Sciatic nerve (tissue), 2 donors: Measurements from ENCODE around the gene CCIN. TPM values are rescaled to one million over a fixed set of nuclear protein-coding genes. Genes with fewer than 3 reads are reported as not detected.
"Not testable (repeated sequence)": the region's sequence is repeated elsewhere in the genome, so short reads cannot be mapped to it uniquely, and the experiment has no call there.

Experiments used
- ATAC-seq: fragments of 200-7000 bp; cut with Tn5 transposase; one replicate; pipeline ENCODE4 v1.9.1; 2020; ENCODE audit warnings: mild to moderate bottlenecking, moderate library complexity
- DNase-seq: peaks from one replicate; pipeline ENCODE4 v3.0.0-alpha.2; 2020; ENCODE audit warnings: low spot score
- intact Hi-C: fragments of 100-400 bp; cut with DNase I; formaldehyde crosslinking; loops from one replicate; pipeline ENCODE4 v1.14.2; 2022
- total RNA-seq: library from RNA; stranded (reverse); fragmentation: NEBNext Ultra II Directional; extraction: Animal tissue kit (Norgen Biotek cat#: 25700); gene quantifications from one replicate; pipeline ENCODE4 v1.2.1, GENCODE V29; 2021
- donor health status: DM: no; HTN: no; CAD: no.
- donor health status: DM: no; HTN: no; CAD: no.

CCIN gene
- total RNA-seq, 1 donor from 2014 or later: not detected

DNA sequence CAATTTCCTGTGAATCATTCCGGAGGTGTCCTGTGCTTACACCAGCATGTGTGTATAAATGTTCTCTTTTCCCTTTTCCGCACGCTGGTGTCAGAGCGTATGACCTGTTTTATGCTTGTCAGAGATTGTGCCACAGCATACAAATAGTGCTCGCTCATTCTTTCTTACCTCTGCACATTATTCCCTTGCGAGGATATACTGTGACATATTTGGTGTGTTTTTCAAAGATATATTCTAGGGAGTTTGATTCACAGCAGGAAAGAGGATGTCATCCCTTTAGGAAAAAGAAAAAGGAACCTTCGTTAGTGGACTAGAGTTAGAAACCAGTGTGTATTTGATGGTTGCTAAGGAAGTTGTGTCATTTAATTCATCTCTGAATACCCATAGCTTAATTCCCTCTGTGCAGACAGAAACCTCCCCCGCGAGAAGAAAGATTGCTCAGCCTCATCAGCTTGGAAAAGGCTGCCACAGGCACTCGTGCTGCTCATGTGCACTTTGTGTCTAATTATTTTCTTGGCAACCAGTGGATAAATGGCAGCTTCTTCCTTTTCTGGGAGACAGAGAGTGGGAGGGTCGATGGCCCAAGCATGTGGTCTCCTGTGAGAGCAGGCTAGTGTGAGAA lies 14.7 kb upstream of the CCIN start:
- ATAC-seq (peak; percentile 76), DNase-seq (no peak)
- intact Hi-C loops: no loop called here

DNA sequence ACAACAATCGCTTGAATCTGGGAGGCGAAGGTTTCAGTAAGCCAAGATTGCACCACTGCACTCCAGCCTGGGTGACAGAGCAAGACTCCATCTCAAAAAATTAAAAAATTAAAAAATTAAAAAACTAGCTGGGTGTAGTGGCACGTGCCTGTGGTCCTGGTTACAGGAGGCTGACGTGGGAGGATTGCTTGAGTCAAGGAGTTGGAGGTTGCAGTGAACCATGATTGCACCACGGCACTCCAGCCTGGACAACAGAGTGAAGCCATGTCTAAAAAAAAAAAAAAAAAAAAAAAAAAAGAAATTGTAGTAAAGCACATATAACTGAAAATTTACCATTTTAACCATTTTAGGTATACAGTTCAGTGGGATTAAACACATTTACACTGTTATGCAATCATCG lies 13.1 kb upstream of the CCIN start:
- DNase-seq: no peak
- no peak for ATAC-seq
- intact Hi-C loops: no loop called here

DNA sequence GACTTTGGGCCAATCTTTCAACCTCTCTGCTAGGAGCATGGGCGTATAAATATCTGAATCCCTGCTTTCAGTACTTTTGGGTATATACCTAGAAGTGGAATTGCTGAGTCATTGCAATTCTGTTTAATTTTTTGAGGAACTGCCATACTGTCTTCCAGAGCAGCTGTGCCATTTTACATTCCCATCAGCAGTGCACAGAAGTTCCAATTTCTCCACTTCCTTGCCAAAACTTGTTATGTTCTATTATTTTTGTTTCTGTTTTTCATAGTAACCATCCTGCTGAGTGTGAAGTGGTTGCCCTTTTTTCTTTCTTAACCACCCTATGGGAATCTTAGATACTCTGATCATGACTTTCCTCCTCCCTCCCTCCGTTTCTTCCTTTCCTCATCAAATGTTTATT lies 11.1 kb upstream of the CCIN start:
- intact Hi-C loops: no loop called here
- ATAC-seq: no peak
- no peak for DNase-seq

DNA sequence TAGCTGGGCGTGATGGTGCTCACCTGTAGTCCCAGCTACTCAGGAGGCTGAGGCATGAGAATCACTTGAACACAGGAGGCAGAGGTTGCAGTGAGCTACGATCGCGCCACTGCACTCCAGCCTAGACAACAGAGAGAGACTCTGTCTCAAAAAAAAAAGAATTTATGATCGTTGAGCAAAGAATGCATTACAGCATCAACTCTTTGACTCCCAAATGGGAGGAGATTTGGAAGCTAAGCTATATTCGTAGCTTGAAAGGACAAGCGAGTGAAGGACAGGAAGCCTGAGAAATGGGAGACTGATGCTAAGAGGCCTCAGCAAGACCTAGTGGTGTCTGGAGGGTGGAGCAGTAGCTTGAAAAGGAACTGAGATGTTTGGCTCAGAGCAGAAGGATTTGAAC lies 10.3 kb upstream of the CCIN start:
- ATAC-seq: no peak
- DNase-seq: no peak
- intact Hi-C loops: no loop called here

DNA sequence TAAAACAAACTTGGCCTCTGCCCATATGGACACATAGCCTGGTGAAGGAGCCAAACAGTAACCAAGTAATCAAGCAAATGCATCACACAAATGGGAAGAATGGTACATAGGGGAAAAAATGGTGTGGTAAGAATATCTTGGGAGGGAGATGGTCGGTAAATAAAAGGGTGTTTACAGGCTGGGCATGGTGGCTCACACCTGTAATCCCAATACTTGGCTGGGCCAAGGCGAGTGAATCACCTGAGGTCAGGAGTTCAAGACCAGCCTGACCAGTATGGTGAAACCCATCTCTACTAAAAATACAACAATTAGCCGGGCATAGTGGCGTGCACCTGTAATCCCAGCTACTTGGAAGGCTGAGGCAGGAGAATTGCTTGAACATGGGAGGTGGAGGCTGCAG lies 9.7 kb upstream of the CCIN start:
- intact Hi-C loops, DNase-seq, ATAC-seq: not testable (repeated sequence)

DNA sequence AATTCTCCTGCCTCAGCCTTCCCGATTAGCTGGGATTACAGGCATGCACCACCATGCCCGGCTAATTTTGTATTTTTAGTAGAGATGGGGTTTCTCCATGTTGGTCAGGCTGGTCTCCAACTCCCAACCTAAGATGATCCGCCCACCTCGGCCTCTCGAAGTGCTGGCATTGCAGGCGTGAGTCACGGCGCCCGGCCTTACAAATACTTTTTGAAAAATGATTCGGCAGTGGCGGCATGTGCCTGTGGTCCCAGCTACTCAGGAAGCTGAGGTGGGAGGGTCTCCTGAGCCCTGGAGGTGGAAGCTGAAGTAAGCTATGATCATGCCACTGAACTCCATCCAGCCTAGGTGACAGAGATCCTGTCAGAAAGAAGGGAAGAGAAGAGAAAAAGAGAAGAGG lies 9.1 kb upstream of the CCIN start:
- intact Hi-C loops, DNase-seq, ATAC-seq: not testable (repeated sequence)

DNA sequence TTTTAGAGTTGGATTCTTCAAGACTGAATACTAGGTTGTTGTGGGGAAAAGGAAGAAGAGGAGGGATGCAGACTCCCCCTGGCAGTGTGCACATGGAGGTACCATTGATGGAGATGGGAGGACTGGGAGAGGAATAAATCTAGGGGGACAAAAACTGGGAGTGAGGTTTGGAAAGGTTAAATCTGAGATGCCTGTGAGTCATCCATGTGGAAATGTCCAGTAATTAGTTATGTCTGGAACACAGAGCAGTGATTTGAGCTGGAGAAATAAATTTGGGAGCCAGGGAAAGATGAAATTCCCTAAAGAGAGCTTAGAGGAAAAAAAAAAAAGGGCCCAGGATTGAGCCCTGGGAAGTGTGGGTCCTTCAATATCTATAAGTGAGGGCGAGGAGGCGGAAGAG lies 8.0 kb upstream of the CCIN start:
- intact Hi-C loops: no loop called here
- DNase-seq (no peak), ATAC-seq (peak; percentile 21)

DNA sequence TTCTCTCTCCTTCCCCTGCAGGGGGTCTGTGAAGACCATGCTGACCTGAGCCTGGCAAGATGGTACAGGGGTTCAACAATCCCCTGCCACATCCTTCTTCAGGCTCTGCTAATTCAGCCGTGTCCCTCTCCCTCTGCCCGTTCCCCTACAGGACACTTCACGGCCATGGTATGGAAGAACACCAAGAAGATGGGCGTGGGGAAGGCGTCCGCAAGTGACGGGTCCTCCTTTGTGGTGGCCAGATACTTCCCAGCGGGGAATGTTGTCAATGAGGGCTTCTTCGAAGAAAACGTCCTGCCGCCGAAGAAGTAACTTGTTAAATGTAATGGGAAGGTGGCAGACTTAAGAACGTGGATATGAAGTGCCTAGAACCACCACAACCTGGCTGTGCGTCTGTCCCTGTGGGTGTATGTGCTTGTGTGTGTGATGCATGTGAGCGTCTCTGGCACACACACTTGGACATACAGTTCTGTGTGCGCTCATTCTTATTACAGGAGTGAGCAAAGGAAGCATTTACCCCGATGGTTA lies 6.9 kb upstream of the CCIN start:
- intact Hi-C loops: no loop called here
- ATAC-seq (no peak), DNase-seq (no peak)

DNA sequence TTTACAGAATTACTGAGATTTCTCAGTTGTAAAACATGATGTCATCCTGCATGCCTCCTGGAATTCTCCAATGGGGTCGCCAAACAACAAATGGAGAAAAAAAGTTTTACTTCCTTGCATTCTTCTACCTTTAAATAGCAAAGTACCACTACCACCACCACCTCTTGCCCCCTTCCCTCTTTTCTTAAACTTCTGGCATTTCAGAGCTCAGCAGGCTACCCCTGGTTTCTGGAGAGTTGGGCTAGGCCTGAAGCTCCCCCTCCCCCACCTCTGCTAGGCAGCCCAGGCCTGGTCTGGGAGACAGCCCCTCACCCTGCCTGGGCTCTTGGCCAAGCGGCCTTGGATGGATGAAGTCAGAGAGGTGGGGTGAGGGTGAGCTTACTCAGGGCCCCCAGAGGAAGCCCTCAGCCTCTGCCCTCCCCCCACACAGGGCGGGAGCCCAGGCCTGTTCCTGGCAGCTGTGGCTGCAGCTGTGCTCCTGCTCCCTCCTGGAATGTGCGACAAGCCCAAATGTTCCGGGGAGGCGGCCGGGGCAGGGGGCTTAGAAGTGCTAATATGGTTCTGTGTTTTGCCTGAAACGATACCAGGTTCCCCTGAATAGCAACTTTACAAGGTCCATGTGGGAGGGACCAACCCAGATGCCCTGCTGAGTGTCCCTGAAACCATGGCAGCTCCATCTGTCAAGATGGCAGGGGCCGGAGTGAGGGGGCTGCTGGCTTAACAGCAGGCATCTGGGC lies 6.0 kb upstream of the CCIN start:
- intact Hi-C loops: no loop called here
- DNase-seq (peak; percentile 79), ATAC-seq (peak; percentile 82)

DNA sequence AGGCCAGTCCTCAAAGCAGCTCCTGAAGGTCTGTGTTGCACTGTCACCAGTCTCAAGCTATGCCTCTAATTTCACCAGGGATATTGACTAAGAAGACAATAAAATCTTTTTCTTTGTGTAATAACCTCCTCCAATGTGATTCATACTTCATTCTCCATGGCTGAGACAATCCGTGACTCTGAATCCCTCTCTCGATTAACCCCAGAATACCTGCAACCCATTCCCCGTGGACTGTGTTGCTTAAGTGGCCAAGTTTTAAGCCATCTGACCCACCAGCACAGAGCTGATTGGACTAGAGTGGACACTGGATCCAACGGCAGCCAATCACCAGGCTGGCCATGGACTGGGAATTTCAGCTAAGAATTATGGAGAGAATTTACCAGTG lies 5.4 kb upstream of the CCIN start:
- no peak for ATAC-seq
- intact Hi-C loops: no loop called here
- no peak for DNase-seq

DNA sequence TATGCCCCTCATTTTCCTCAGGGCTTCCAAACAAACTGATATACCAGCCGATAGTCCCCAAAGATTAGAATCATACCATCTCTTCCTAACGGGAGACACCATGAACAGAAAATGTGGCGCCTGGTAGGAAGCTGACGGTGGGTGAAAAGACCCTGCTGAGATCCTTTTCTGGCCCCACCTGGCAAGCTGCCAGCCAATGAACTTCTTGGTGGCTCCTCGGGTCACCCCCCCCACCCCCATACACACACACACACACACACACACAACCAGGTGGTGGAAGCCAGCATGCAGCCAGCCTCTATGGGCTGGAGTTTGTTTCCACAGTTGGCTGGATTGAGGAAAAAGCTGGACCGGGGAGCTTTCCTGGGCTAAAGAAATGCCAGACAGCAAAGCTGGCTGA lies 4.8 kb upstream of the CCIN start:
- ATAC-seq (no peak), DNase-seq (no peak)
- intact Hi-C loops: no loop called here

DNA sequence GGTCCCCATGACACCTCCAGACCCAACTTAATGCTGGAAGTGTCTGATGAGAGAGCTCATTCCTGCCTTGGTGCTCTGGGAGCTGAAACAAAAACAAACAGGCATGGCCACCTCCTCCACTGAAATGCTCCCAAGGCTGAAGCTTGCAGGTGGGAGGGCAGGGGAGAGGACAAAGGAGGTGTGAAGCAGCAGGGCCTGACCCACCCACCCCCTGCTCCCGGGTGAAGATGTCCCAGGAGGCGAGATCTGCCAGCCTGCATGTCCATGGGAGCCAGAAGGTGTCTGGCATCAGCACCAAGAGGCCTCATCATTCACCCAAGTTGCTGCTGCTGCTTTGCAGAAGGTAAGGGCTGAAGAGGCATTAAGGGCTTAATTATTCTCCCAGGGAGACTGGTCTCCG lies 4.2 kb upstream of the CCIN start:
- DNase-seq (no peak), ATAC-seq (no peak)
- intact Hi-C loops: no loop called here

DNA sequence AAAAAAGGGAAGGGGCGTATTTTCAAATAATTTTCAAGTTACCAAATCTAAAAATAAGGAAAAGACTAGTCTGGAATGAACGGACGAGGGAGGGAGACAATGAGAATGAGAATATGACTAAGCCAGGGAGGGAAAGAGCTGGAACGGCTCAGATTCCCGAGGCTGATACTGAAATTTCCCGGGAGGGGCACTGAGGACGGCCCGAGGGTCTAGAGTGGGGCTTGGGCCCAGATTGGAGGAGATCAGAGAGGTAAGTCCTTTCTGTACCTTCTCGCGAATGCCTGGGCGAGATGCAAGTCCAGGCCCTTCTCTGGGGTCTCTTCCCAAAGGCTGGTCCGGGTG lies 3.4 kb upstream of the CCIN start:
- ATAC-seq: peak; percentile 46
- intact Hi-C loops: no loop called here
- DNase-seq: no peak

DNA sequence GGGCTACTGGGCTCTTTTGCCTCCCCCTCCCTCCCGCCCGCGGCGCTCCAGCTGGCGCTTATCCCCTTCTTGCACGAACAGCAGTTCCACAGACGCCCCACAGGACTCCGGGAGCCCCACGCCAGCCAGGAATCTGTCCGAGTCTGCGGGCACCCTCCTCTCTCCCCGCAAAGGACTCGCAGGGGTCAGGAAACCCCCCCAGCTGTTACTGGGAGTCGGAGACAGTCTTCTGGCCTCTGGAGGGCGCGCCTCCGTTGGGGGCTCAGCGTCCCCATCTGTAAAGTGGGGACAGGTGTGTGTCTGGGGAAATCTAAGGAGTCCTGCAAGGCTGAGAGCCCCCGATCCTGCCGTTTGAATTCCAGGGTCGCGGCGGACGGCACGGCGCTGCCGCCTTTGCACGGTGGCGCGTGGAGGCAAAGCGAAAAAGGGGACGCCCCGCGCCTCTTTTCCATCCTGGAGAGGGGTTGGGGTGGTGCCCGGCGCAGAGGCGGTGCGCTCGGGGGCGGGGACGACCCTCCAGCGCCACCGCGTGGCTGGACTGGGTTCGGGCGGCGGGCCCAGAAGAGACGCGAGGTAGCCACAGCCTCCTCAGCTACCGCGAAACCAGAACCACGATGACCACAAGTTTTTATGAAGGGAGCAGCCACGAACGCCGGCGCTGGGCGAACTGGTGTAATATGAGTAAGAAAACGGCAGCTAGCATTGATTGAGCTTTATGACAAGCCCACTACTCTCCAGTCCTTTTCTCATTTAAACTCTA lies 2.8 kb upstream of the CCIN start:
- intact Hi-C loops: no loop called here
- peak; percentile 91 for ATAC-seq
- DNase-seq: peak; percentile 89

DNA sequence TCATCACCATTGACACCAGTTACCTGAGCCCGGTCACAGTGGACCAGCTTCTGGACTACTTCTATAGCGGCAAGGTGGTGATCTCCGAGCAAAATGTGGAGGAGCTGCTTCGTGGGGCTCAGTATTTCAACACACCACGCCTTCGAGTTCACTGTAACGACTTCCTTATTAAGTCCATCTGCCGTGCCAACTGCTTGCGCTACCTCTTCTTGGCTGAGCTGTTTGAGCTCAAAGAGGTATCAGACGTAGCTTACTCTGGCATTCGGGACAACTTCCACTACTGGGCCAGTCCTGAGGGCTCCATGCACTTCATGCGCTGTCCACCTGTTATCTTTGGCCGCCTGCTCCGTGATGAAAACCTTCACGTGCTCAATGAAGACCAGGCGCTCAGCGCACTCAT lies 520 bp downstream of the CCIN start:
- intact Hi-C loops: no loop called here
- DNase-seq (no peak), ATAC-seq (no peak)

DNA sequence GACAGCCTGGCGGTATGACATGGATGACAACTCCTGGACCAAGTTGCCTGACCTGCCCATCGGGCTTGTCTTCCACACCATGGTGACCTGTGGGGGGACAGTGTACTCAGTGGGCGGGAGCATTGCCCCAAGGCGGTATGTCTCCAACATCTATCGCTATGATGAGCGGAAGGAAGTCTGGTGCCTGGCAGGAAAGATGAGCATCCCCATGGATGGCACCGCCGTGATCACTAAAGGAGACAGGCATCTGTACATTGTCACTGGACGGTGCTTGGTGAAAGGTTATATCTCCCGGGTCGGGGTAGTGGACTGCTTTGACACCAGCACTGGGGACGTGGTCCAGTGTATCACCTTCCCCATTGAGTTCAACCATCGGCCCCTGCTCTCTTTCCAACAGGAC lies 1.3 kb downstream of the CCIN start:
- intact Hi-C loops: no loop called here
- DNase-seq (peak; percentile 47), ATAC-seq (no peak)

DNA sequence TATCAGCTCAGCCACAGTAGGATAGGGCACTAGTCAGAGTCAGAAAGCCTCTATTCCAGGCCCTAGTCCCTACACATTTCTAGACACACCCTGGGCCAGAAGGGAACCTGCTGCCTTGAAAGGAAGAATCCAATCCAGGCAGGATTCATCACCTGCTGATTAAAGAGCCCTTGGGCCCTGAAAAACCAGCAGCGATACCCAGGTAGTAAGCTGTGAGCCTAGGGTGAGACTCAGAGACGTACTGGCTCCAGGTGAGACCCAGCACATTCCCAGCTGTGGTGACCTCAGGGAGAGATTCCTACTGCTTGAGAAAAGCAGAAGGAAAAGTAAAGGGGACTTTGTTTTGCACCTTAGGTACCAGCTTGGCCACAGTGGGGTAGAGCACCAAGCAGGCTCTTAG lies 4.7 kb downstream of the CCIN start:
- intact Hi-C loops: no loop called here
- DNase-seq (peak; percentile 13), ATAC-seq (no peak)

DNA sequence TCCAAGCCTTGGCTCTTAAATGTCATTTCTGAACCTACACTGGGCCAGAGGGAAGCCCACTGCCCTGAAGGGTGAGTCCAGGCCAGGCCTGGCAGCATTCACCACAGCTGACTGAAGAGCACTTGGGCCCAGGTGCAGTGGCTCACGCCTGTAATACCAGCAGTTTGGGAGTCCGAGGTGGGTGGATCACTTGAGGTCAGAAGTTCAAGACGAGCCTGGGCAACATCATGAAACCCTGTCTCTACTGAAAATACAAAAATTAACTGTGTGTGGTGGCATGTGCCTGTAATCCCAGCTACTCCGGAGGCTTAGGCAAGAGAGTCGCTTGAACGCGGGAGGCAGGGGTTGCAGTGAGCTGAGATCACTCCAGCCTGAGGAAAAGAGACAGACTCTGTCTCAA lies 5.1 kb downstream of the CCIN start:
- DNase-seq: peak; percentile 25
- intact Hi-C loops: no loop called here
- ATAC-seq: no peak

DNA sequence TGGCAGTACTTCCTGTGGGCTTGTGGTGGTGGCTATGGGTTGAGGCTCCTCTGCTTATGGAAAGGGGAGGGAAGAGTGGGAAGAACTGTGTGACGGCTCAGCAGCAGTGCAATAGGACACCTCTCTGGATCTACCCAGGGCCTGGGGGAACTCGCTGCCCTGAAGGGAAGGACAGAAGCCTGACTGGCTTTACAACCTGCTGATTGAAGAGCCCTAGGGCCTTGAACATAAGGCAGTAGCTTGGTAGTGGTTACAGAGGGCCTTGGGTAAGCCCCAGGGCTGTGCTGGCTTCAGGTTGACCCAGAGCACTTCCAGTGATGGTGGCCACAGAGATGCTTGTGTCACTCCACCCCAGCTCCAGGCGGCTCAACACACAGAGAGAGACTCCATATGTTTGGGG lies 5.5 kb downstream of the CCIN start:
- intact Hi-C loops: no loop called here
- no peak for DNase-seq

DNA sequence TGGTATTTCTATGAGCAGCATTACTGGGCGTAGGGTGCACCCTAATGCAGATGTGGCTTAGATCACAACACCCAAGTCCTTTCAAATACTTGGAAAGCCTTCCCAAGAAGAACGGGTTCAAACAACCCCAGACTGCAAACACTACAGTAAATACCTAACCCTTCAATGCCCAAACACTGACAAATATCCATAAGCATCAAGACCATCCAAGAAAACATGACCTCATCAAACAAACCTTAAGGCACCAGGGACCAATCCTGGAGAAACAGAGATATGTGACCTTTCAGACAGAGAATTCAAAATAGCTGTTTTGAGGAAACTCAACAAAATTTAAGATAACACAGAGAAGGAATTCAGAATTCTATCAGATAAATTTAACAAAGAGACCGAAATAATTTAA lies 6.0 kb downstream of the CCIN start:
- intact Hi-C loops, ATAC-seq, DNase-seq: not testable (repeated sequence)

More for the DNA sequence above, 5.5 kb downstream of the CCIN start:
- no peak for ATAC-seq
